H1 (cell line): ENCODE data around the gene RDH5.

Source experiments
- CHD2 ChIP-seq: IDR thresholded peaks from 2 replicates; pipeline ENCODE4 v1.6.1; 2012; ENCODE audit warnings: low read length, improper control_type of control experiment
- CTCF ChIP-seq, 3 experiments: IDR thresholded peaks; 1 replicate in 2 of 3; 2 replicates in 1 of 3; pipeline versions ENCODE4 v1.5.1 to v1.6.1; 2011; ENCODE audit warnings: low read length in 3 of 3, mild to moderate bottlenecking in 3 of 3, inconsistent platforms in 2 of 3, low read depth in 1 of 3, moderate library complexity in 1 of 3; ENCODE audit not compliant: insufficient read depth in 1 of 3; ENCODE audit errors: control extremely low read depth in 1 of 3
- EZH2 ChIP-seq: fragments of 200-600 bp; sonication (generic); IDR thresholded peaks from 2 replicates; pipeline ENCODE4 v1.7.1; 2012; ENCODE audit warnings: low read depth, mild to moderate bottlenecking, moderate library complexity, low read length, inconsistent platforms; ENCODE audit not compliant: severe bottlenecking
- HDAC6 ChIP-seq: IDR thresholded peaks from one replicate; pipeline ENCODE4 v1.7.1; 2012; ENCODE audit warnings: low read depth, mild to moderate bottlenecking, inconsistent platforms, low read length, moderate library complexity
- MAX ChIP-seq: IDR thresholded peaks from 2 replicates; pipeline ENCODE4 v1.6.1; 2012; ENCODE audit warnings: inconsistent platforms
- POLR2A ChIP-seq, 2 experiments: IDR thresholded peaks; 1 replicate in 1 of 2; 2 replicates in 1 of 2; pipeline ENCODE4 v1.6.1; 2011; ENCODE audit warnings: low read depth in 2 of 2, low read length in 2 of 2, mild to moderate bottlenecking in 2 of 2; ENCODE audit errors: control extremely low read depth in 1 of 2
- POLR2AphosphoS5 ChIP-seq: IDR thresholded peaks from 2 replicates; pipeline ENCODE4 v1.6.1; 2011; ENCODE audit warnings: low read depth, low read length
- SUZ12 ChIP-seq: fragments of 200-600 bp; sonication (generic); IDR thresholded peaks from 2 replicates; pipeline ENCODE4 v1.6.1; 2012; ENCODE audit warnings: mild to moderate bottlenecking, inconsistent platforms, low read length, moderate library complexity, mixed read lengths
- YY1 ChIP-seq: IDR thresholded peaks from 2 replicates; pipeline ENCODE4 v1.6.1; 2011; ENCODE audit warnings: low read depth, mild to moderate bottlenecking, low read length

- no peak for TF ChIP-seq POLR2AphosphoS5
- no peak for TF ChIP-seq POLR2A (IDR thresholded peaks at IDR 0.05; ENCODE audit: control extremely low read depth in 1 of 2, low read depth in 2 of 2, low read length in 2 of 2)
- no peak for TF ChIP-seq CTCF (IDR thresholded peaks at IDR 0.05; ENCODE audit: control extremely low read depth in 1 of 3, insufficient read depth in 1 of 3, low read depth in 1 of 3, low read length in 3 of 3)
- no peak for TF ChIP-seq EZH2
- TF ChIP-seq HDAC6, result no peak
- no peak for TF ChIP-seq YY1
- no peak for TF ChIP-seq MAX
- TF ChIP-seq SUZ12, result no peak
- TF ChIP-seq CHD2, result no peak
Observed at GRCh38 chr12:55683676-55684075, 36.5 kb upstream of the RDH5 start.
